ENCODE results near the gene ZNF512B. TPM values are rescaled to one million over a fixed set of nuclear protein-coding genes. Genes with fewer than 3 reads are reported as not detected.
"Not testable (repeated sequence)": the region's sequence is repeated elsewhere in the genome, so short reads cannot be mapped to it uniquely, and the experiment has no call there.

Gene ZNF512B
- total and polyA plus RNA-seq, 7 donors: 3.3 to 14.4 (median 10.0) TPM

DNA sequence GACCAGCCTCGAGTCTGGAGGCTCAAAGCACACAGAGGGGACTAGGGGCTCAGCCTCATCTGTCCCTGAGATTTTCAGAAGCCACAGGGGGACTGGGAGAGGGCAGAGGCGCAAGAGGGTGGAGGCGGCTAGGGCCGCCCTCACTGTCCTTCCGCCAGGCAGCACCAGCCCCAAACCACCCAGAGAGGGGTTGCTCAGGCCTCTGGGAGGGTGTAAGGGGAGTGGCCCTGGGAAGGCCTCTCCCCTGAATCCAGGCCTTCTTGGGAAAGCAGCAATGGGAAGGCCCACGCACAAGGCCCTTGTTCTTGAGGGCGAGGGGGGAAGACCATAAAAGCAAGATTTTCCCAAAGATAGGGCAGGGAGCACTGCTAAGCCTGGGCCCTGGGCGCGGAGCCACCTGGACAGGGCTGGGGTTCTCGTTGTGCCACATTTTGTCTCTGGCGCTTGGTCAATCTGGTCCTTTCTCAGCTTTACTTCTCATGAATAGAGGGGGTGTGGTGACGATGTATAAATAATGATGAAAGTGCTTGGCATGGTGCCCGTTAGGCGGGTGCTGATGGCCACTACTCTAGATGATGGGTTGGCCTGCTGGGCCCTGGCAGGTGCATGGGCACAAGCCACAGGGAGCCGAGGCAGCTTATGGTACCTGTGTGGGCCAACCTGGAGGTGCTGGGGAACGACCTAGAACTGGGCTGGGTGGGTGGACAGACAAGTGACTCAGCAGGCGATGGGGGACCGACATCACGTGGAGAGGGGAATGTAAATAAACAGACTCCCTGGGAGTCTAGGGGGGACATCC lies 4.9 kb upstream of the ZNF512B start:
- intact Hi-C loops (cut with DNase I): loop anchor here (1.0 to 5.0 kb wide), 4 partner anchors 65 to 437 kb away; partner anchors contain the start of gene PTK6 (in 1 of the 2)
- H3K27me3 ChIP-seq (ENCODE audit: insufficient read depth in 3 of 3, low read length in 2 of 3): peaks cover 0 to 1% (median 0%) of the 10 kb centered on the region in 3 donors
- DNase-seq: no peak
- no peak for ATAC-seq
- no peaks in the 10 kb centered on the region for H3K36me3 ChIP-seq (ENCODE audit: insufficient read depth in 1 of 2, low read depth in 1 of 2)
- H3K4me1 ChIP-seq: peaks cover 5% of the 10 kb centered on the region
- no peaks in the 10 kb centered on the region for H3K9me3 ChIP-seq
- 62 to 74% (median 67%) methylated on average over 19 of the region's 19 CpGs for WGBS, 3 donors
- no peak for TF ChIP-seq CTCF (IDR thresholded peaks at IDR 0.05)
- no peak overlapping the region for H3K4me3 ChIP-seq
- H3K27ac ChIP-seq: no peak overlapping the region

DNA sequence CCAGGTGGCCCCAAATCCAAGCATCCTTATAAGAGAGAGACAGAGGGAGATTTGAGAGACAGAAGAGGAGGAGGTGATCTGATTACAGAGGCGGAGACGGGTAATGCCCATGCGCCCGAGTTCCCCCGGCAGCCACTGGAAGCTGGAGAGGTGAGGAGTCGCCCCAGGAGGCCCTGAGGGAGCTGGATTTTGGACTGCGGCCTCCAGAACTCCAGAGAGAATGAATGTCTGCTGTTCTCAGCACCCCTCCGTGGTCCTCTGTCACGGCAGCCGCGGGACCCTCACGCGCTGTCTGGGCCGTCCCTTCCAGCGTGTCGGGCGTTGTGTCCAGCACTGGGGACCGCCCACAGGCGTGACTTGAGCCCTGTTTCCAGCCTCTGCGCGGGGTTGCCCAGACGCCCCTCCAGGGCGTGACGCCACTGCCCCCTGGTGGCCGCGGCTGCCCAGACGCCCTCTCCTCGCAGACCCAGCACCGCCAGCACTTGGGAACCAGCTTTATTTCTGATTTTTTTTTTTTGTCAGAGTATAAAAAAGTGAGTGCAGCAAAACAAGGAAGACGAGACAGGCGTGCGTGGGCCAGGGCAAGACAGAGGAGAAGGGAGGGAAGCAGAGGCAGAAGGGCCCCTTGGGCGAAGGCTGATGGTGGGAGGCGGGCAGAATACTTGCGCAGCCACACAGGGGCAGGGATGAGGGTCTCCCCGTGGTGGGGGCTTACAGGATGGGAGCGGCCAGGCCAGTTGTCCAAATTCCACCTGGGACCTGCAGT lies 4.1 kb upstream of the ZNF512B start:
- intact Hi-C loops (cut with DNase I): loop anchor here (1.0 to 5.0 kb wide), 4 partner anchors 65 to 437 kb away; partner anchors contain the start of gene PTK6 (in 1 of the 2)
- no peaks in the 10 kb centered on the region for H3K9me3 ChIP-seq
- 11% methylated on average over 35 to 37 of the region's 37 CpGs for WGBS, 3 donors
- peak overlapping the region; percentile 46 for H3K27ac ChIP-seq
- H3K4me1 ChIP-seq: peaks cover 7% of the 10 kb centered on the region
- ATAC-seq (peak; percentile 86 to 89 (median 86)), DNase-seq (peak; percentile 89 to 95)
- H3K4me3 ChIP-seq: peak overlapping the region; percentile 59
- no peaks in the 10 kb centered on the region for H3K36me3 ChIP-seq (ENCODE audit: insufficient read depth in 1 of 2, low read depth in 1 of 2)
- no peaks in the 10 kb centered on the region for H3K27me3 ChIP-seq (ENCODE audit: insufficient read depth in 3 of 3, low read length in 2 of 3)
- peak; percentile 99 for TF ChIP-seq CTCF (IDR thresholded peaks at IDR 0.05)

- intact Hi-C loops (cut with DNase I): loop anchor here (5.0 kb wide), 2 partner anchors 186 to 436 kb away; partner anchors contain the start of gene PTK6 (in 1 of the 2)
- Histone ChIP-seq H3K9me3 (no peaks in the 10 kb centered on the region), H3K27ac (no peak overlapping the region), H3K4me3 (no peak overlapping the region), H3K4me1 (peaks cover 10% of the 10 kb centered on the region), H3K36me3 (ENCODE audit: insufficient read depth in 1 of 2, low read depth in 1 of 2) (no peaks in the 10 kb centered on the region), H3K27me3 (ENCODE audit: insufficient read depth in 3 of 3, low read length in 2 of 3) (no peaks in the 10 kb centered on the region)
- DNase-seq: no peak
- ATAC-seq: no peak
- WGBS, 3 donors: 91 to 95% (median 94%) methylated on average over 3 of the region's 3 CpGs
- TF ChIP-seq CTCF (IDR thresholded peaks at IDR 0.05): no peak
Measured at GRCh38 chr20:63973160-63973479, 3.4 kb upstream of the ZNF512B start.

- Histone ChIP-seq H3K36me3 (ENCODE audit: insufficient read depth in 1 of 2, low read depth in 1 of 2) (peaks cover 0 to 3% of the 10 kb centered on the region in 2 donors), H3K27me3 (ENCODE audit: insufficient read depth in 3 of 3, low read length in 2 of 3) (no peaks in the 10 kb centered on the region), H3K9me3 (no peaks in the 10 kb centered on the region), H3K4me3 (no peak overlapping the region), H3K4me1 (peaks cover 10% of the 10 kb centered on the region), H3K27ac (peak overlapping the region; percentile 53)
- 68 to 69% (median 69%) methylated on average over 18 of the region's 18 CpGs for WGBS, 3 donors
- DNase-seq (peak in 1 of 2 donors; percentile 26), ATAC-seq (no peak)
- intact Hi-C loops (cut with DNase I): loop anchor here (5.0 kb wide), 2 partner anchors 185 to 435 kb away; partner anchors contain the start of gene PTK6 (in 1 of the 2)
- no peak for TF ChIP-seq CTCF (IDR thresholded peaks at IDR 0.05)
Measured at GRCh38 chr20:63972312-63973159, 2.8 kb upstream of the ZNF512B start.

- H3K9me3 ChIP-seq; DNase-seq; H3K4me3 ChIP-seq; ATAC-seq; H3K36me3 ChIP-seq (ENCODE audit: insufficient read depth in 1 of 2, low read depth in 1 of 2); H3K27me3 ChIP-seq (ENCODE audit: insufficient read depth in 3 of 3, low read length in 2 of 3): not testable (repeated sequence)
- peak overlapping the region; percentile 53 for H3K27ac ChIP-seq
- 75 to 83% (median 76%) methylated on average over 10 of the region's 10 CpGs for WGBS, 3 donors
- H3K4me1 ChIP-seq: peaks cover 10% of the 10 kb centered on the region
- intact Hi-C loops (cut with DNase I): loop anchor here (5.0 kb wide), 2 partner anchors 185 to 435 kb away; partner anchors contain the start of gene PTK6 (in 1 of the 2)
Measured at GRCh38 chr20:63971960-63972311, 2.2 kb upstream of the ZNF512B start.
